Upper lobe of left lung (tissue), 6 donors: ENCODE results near the gene HPCA. TPM values are rescaled to one million over a fixed set of nuclear protein-coding genes. Genes with fewer than 3 reads are reported as not detected.
A peak's percentile ranks its signal among the peaks of the same experiment; 100 is the strongest.

Source experiments
- ATAC-seq, 2 donors: fragments of 200-7000 bp; cut with Tn5 transposase; one replicate each; pipeline ENCODE4 v1.9.1; 2022; ENCODE audit warnings: mild to moderate bottlenecking in 2 of 2, moderate library complexity in 2 of 2; ENCODE audit not compliant: low FRiP score in 2 of 2
- DNase-seq, 2 donors: peaks; one replicate each; pipeline ENCODE4 v3.0.0-alpha.2; 2019 to 2020
- H3K27ac ChIP-seq, 4 donors: fragments of 200-600 bp; sonication (generic); one replicate each; pipeline ENCODE4 v1.5.1; 2016 to 2019
- H3K27me3 ChIP-seq, 4 donors: fragments of 200-600 bp; sonication (generic); one replicate each; pipeline ENCODE4 v1.5.1; 2017 to 2019
- H3K36me3 ChIP-seq, 4 donors: fragments of 200-600 bp; sonication (generic); one replicate each; pipeline ENCODE4 v1.5.1; 2016 to 2019
- H3K4me1 ChIP-seq, 4 donors: fragments of 200-600 bp; sonication (generic); one replicate each; pipeline ENCODE4 v1.5.1; 2018 to 2019
- H3K4me3 ChIP-seq, 4 donors: fragments of 200-600 bp; sonication (generic); one replicate each; pipeline ENCODE4 v1.5.1; 2017 to 2019; ENCODE audit warnings: mild to moderate bottlenecking in 2 of 4, moderate library complexity in 1 of 4
- H3K9me3 ChIP-seq, 4 donors: fragments of 200-600 bp; sonication (generic); one replicate each; pipeline ENCODE4 v1.5.1; 2018 to 2019
- EP300 ChIP-seq, 4 donors: sonication (generic); formaldehyde crosslinking; IDR thresholded peaks; one replicate each; pipeline ENCODE4 v1.5.1; 2017; ENCODE audit warnings: antibody characterized with exemption in 4 of 4, control low read depth in 2 of 4
- POLR2A ChIP-seq, 4 donors: fragments of 450-650 bp; IDR thresholded peaks; one replicate each; pipeline ENCODE4 v1.5.1; 2016 to 2017; ENCODE audit warnings: antibody characterized with exemption in 4 of 4, mild to moderate bottlenecking in 2 of 4
- POLR2AphosphoS5 ChIP-seq, 2 donors: sonication (generic); formaldehyde crosslinking; IDR thresholded peaks; one replicate each; pipeline ENCODE4 v1.5.1; 2017; ENCODE audit warnings: antibody characterized with exemption in 2 of 2
- WGBS, 2 donors: methylation state at CpG; one replicate each; pipeline ENCODE4 v1.1.5; 2017 to 2018; 5-methylcytosine and 5-hydroxymethylcytosine counted together
- total RNA-seq, 6 donors: library from RNA; depleted of rRNA in 4 of 6; stranded (reverse); fragments of >200 nt in 4 of 6; gene quantifications; one replicate each; pipeline versions ENCODE4 v1.1.0 to v1.2.1, GENCODE V29; 2016 to 2021
- TF ChIP-seq, protein P1 (sequence below), 6 experiments: fragments of 450-650 bp in 4 of 6; fragments of 200-600 bp in 2 of 6; sonication (generic) in 2 of 6; IDR thresholded peaks; one replicate each; pipeline ENCODE4 v1.5.1; 2016 to 2019; ENCODE audit warnings: antibody characterized with exemption in 6 of 6
- donor health status: DM: no; HTN: no; CAD: no; lungs with moderate emphysema.
- donor health status: DM: no; HTN: yes; CAD: no; lungs with severe emphysema.

The HPCA gene
- total RNA-seq, 6 donors from 2014 or later, result not detected

DNA sequence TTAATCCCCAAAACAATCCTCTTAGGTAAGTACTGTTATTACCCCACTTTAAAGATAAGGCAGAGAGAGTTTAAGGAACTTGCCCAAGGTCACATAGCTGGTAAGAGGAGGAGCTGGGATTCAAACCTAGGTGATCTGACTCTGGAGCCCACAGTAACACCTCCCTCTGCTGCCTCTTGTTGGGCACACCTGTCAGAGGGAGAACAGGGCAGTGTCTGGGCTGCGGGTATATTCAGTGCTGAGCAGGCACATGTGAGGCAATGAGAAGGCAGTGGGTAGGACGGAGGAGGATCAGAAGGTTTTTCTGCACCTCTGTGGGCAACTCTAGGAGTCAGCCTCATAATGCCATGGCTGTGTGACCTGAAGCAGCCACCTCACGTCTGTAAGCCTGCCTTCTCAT is 1.8 kb downstream of the HPCA start:
- peaks cover 0 to 42% (median 26%) of the 10 kb centered on the region in 4 donors for H3K27me3 ChIP-seq
- WGBS, 2 donors, result 74 to 90% methylated on average over 3 of the region's 3 CpGs
- peaks cover 10 to 22% (median 20%) of the 10 kb centered on the region in 4 donors for H3K4me1 ChIP-seq
- no peak overlapping the region for H3K4me3 ChIP-seq
- H3K36me3 ChIP-seq, result no peaks in the 10 kb centered on the region
- no peak overlapping the region for H3K27ac ChIP-seq
- ATAC-seq (no peak), DNase-seq (no peak)
- H3K9me3 ChIP-seq, result no peaks in the 10 kb centered on the region
- TF ChIP-seq EP300 (IDR thresholded peaks at IDR 0.05) (no peak), POLR2AphosphoS5 (IDR thresholded peaks at IDR 0.05) (no peak), POLR2A (IDR thresholded peaks at IDR 0.05) (no peak)
- TF ChIP-seq, protein P1, sequence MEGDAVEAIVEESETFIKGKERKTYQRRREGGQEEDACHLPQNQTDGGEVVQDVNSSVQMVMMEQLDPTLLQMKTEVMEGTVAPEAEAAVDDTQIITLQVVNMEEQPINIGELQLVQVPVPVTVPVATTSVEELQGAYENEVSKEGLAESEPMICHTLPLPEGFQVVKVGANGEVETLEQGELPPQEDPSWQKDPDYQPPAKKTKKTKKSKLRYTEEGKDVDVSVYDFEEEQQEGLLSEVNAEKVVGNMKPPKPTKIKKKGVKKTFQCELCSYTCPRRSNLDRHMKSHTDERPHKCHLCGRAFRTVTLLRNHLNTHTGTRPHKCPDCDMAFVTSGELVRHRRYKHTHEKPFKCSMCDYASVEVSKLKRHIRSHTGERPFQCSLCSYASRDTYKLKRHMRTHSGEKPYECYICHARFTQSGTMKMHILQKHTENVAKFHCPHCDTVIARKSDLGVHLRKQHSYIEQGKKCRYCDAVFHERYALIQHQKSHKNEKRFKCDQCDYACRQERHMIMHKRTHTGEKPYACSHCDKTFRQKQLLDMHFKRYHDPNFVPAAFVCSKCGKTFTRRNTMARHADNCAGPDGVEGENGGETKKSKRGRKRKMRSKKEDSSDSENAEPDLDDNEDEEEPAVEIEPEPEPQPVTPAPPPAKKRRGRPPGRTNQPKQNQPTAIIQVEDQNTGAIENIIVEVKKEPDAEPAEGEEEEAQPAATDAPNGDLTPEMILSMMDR (IDR thresholded peaks at IDR 0.05), result no peak

DNA sequence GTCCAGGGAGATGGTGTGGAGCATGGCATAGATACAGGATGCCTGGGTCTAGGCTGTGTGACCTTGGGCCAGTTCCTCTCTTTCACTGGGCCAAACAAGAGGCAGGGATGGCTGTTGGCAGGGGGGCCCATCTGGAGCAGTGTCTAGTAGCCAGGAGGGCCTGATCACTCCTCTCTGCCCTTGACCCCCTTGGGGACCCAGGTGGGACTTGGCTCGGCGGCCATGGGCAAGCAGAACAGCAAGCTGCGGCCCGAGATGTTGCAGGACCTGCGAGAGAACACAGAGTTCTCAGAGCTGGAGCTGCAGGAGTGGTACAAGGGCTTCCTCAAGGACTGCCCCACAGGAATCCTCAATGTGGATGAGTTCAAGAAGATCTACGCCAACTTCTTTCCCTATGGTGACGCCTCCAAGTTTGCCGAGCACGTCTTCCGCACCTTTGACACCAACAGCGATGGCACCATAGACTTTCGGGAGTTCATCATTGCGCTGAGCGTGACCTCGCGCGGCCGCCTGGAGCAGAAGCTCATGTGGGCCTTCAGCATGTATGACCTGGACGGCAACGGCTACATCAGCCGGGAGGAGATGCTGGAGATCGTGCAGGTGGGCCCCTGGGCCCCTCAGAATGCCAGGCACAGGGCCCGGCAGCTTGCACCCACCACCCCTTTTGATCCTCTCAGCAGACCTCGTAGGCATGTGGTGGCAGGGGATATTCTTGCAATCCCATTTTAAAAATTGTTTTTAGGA is 2.6 kb downstream of the HPCA start:
- no peaks in the 10 kb centered on the region for H3K9me3 ChIP-seq
- 90 to 94% methylated on average over 13 to 24 of the region's 24 CpGs for WGBS, 2 donors
- H3K27me3 ChIP-seq, result peaks cover 0 to 49% (median 32%) of the 10 kb centered on the region in 4 donors
- ATAC-seq, result no peak
- H3K27ac ChIP-seq, result no peak overlapping the region
- no peak for TF ChIP-seq POLR2AphosphoS5 (IDR thresholded peaks at IDR 0.05)
- TF ChIP-seq EP300 (IDR thresholded peaks at IDR 0.05), result no peak
- TF ChIP-seq POLR2A (IDR thresholded peaks at IDR 0.05), result no peak
- TF ChIP-seq, protein P1 (IDR thresholded peaks at IDR 0.05), result no peak
- no peak overlapping the region for H3K4me3 ChIP-seq
- no peaks in the 10 kb centered on the region for H3K36me3 ChIP-seq
- peak in 1 of 2 donors; percentile 62 for DNase-seq
- H3K4me1 ChIP-seq, result peaks cover 17 to 29% (median 27%) of the 10 kb centered on the region in 4 donors

DNA sequence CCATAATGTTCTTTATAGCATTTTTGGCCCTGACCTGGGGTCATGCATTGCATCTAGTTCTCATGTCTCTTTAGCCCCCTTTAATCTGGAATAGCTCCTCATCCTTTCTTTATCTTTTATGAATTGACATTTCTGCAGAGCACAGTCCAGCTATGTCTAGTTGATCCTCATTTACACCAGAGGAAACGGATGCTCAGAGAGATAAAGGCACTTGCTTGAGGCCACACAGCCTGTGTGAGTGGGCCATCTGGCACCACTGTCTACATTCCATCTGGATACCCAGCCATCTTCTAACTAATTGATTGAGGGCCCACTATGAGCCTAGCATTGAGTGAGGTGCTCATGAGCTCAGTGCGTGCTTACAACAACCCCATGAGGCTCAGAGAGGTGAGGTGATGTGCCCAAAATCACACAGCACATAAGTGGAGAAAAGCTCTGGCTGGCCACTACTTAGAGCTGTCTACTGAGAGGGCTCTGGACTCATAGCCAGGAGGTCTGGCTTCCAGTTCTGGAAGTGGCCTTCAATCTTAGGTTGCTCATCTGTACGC is 3.5 kb downstream of the HPCA start:
- no peak overlapping the region for H3K4me3 ChIP-seq
- H3K9me3 ChIP-seq, result no peaks in the 10 kb centered on the region
- H3K27ac ChIP-seq, result no peak overlapping the region
- whole genome bisulfite sequencing, 2 donors, result 79 to 81% methylated on average over 2 to 3 of the region's 3 CpGs
- no peak for ATAC-seq
- peaks cover 18 to 30% (median 29%) of the 10 kb centered on the region in 4 donors for H3K4me1 ChIP-seq
- peaks cover 0 to 48% (median 30%) of the 10 kb centered on the region in 4 donors for H3K27me3 ChIP-seq
- TF ChIP-seq, protein P1 (IDR thresholded peaks at IDR 0.05), result no peak
- TF ChIP-seq EP300 (IDR thresholded peaks at IDR 0.05) (no peak), POLR2AphosphoS5 (IDR thresholded peaks at IDR 0.05) (no peak)
- H3K36me3 ChIP-seq, result no peaks in the 10 kb centered on the region
- no peak for DNase-seq

DNA sequence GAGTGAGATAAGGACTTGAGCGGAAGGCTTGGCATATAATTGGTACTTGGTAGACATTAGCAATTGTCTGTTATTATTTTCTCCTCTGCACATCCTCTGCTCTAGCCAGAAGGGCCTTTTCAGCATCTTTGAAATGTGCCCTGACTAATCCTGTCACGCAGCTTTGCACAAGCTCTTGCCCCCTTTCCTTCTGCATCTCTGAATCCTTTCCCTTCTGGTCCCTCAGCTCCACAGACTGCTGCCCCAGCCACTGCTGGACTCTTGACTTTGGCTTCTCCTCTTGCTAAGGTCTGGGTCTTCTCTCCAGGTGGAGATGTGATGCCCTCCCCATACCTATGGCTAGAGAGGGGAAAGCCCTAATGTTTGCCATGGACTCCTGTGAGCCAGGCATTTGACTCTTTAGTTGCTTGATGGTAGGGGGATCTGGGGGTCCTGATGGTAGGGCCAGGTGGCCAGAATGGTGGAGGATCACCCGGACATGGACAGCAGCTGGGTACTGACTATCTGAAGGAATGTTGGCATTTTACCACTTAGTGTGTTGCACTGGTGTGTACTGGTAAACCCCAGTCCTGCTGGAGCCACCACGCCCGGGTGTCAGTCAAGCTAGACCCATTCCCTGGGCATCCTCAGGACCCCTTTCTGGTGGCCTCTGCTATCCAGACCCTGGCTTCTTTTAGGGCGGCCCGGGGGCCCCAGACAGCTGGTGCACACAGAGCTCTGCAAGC is 4.4 kb downstream of the HPCA start:
- Histone ChIP-seq H3K9me3 (no peaks in the 10 kb centered on the region), H3K27me3 (peaks cover 0 to 39% (median 27%) of the 10 kb centered on the region in 4 donors), H3K36me3 (no peaks in the 10 kb centered on the region), H3K4me3 (no peak overlapping the region), H3K4me1 (peaks cover 18 to 29% (median 29%) of the 10 kb centered on the region in 4 donors), H3K27ac (no peak overlapping the region)
- TF ChIP-seq POLR2A (IDR thresholded peaks at IDR 0.05), result no peak
- TF ChIP-seq POLR2AphosphoS5 (IDR thresholded peaks at IDR 0.05), result no peak
- no peak for TF ChIP-seq EP300 (IDR thresholded peaks at IDR 0.05)
- TF ChIP-seq, protein P1 (IDR thresholded peaks at IDR 0.05), result no peak
- DNase-seq, result no peak
- no peak for ATAC-seq
- WGBS, 2 donors, result 80 to 92% methylated on average over 4 to 7 of the region's 7 CpGs
